Caki2 (cell line): Measurements from ENCODE around the gene DEAF1. TPM values are rescaled to one million over a fixed set of nuclear protein-coding genes. Genes with fewer than 3 reads are reported as not detected.

Experiments used
- total RNA-seq: library from RNA; depleted of rRNA; stranded (reverse); fragments of >200 nt; shearing (Covaris generic); gene quantifications from 2 replicates; pipeline ENCODE4 v1.2.3, GENCODE V29; 2014; ENCODE audit warnings: low replicate concordance; rRNA removed

Gene DEAF1
- total RNA-seq, 1 experiment from 2014 or later = 37.8 TPM

Other genes with a start within 250 kb of the DEAF1 start
- gene PTDSS2, start 244.9 kb downstream of the DEAF1 start, total RNA-seq = 36.9 and 50.2 TPM in 2 replicates
- gene RNH1, start 188.0 kb downstream of the DEAF1 start, total RNA-seq = 271 and 316 TPM in 2 replicates
- 43.8 and 120 TPM in 2 replicates for gene HRAS, start 159.6 kb downstream of the DEAF1 start, total RNA-seq
- gene LRRC56, start 157.7 kb downstream of the DEAF1 start, total RNA-seq = 2.0 and 3.4 TPM in 2 replicates
- 6.7 and 18.4 TPM in 2 replicates for gene LMNTD2, start 134.5 kb downstream of the DEAF1 start, total RNA-seq
- 107 and 124 TPM in 2 replicates for gene RASSF7, start 134.3 kb downstream of the DEAF1 start, total RNA-seq
- gene PHRF1, start 118.8 kb downstream of the DEAF1 start, total RNA-seq = 36.5 and 42.6 TPM in 2 replicates
- 12.5 and 23.2 TPM in 2 replicates for gene IRF7, start 79.3 kb downstream of the DEAF1 start, total RNA-seq
- not detected in 2 replicates for gene CDHR5, start 70.3 kb downstream of the DEAF1 start, total RNA-seq
- gene SCT, start 68.0 kb downstream of the DEAF1 start, total RNA-seq = not detected in 2 replicates
- gene DRD4, start 58.0 kb downstream of the DEAF1 start, total RNA-seq = not detected in 2 replicates
- gene TMEM80, start 594 bp upstream of the DEAF1 start, total RNA-seq = 6.3 and 15.6 TPM in 2 replicates
- gene EPS8L2, start 11.0 kb upstream of the DEAF1 start, total RNA-seq = 264 and 273 TPM in 2 replicates
- 1,239 and 1,416 TPM in 2 replicates for gene TALDO1, start 52.2 kb upstream of the DEAF1 start, total RNA-seq
- gene GATD1, start 82.3 kb upstream of the DEAF1 start, total RNA-seq = 27.5 and 45.0 TPM in 2 replicates
- gene CEND1, start 94.9 kb upstream of the DEAF1 start, total RNA-seq = not detected in 2 replicates
- gene SLC25A22, start 103.1 kb upstream of the DEAF1 start, total RNA-seq = 12.5 and 13.6 TPM in 2 replicates
- 16.7 and 36.1 TPM in 2 replicates for gene PIDD1, start 110.0 kb upstream of the DEAF1 start, total RNA-seq
- gene RPLP2, start 114.7 kb upstream of the DEAF1 start, total RNA-seq = 302 and 318 TPM in 2 replicates
- 11.6 and 15.3 TPM in 2 replicates for gene PNPLA2, start 123.7 kb upstream of the DEAF1 start, total RNA-seq
- gene CRACR2B, start 132.7 kb upstream of the DEAF1 start, total RNA-seq = 15.0 and 29.5 TPM in 2 replicates
- 873 and 905 TPM in 2 replicates for gene CD151, start 137.7 kb upstream of the DEAF1 start, total RNA-seq
- gene POLR2L, start 147.3 kb upstream of the DEAF1 start, total RNA-seq = 90.2 and 103 TPM in 2 replicates
- gene TSPAN4, start 147.6 kb upstream of the DEAF1 start, total RNA-seq = 250 and 324 TPM in 2 replicates
- 146 and 165 TPM in 2 replicates for gene CHID1, start 215.6 kb upstream of the DEAF1 start, total RNA-seq
- gene AP2A2, start 230.6 kb upstream of the DEAF1 start, total RNA-seq = 49.4 and 52.6 TPM in 2 replicates